CD4-positive, alpha-beta memory T cell (primary cell): ENCODE data around the gene HEATR9. TPM values are rescaled to one million over a fixed set of nuclear protein-coding genes. Genes with fewer than 3 reads are reported as not detected.

Source experiments
- CTCF ChIA-PET: fragments of 350-600 bp; sonication (Branson Sonifier 250); formaldehyde crosslinking; loops from one replicate; lab custom pipeline; 2021; ENCODE audit warnings: inconsistent platforms; ENCODE audit not compliant: partially characterized antibody; lab: Charles Lee
- POLR2A ChIA-PET: fragments of 350-600 bp; sonication (Branson Sonifier 250); formaldehyde crosslinking; loops from one replicate; lab custom pipeline; 2021; ENCODE audit not compliant: partially characterized antibody; lab: Charles Lee
- DNase-seq, 5 donors: peaks; one replicate each; pipeline versions ENCODE4 v3.0.0 to v3.0.0-alpha.2; 2020 to 2022; ENCODE audit warnings: mixed read lengths in 1 of 5
- H3K27ac ChIP-seq: one replicate; pipeline ENCODE4 v1.7.0; 2013; ENCODE audit warnings: low read depth, low read length
- H3K27me3 ChIP-seq: 2 replicates; pipeline ENCODE4 v1.7.0; 2013; ENCODE audit warnings: mild to moderate bottlenecking, low read length, moderate library complexity; ENCODE audit not compliant: insufficient read depth
- H3K36me3 ChIP-seq: 2 replicates; pipeline ENCODE4 v1.7.0; 2013; ENCODE audit warnings: mild to moderate bottlenecking, low read length, moderate library complexity; ENCODE audit not compliant: insufficient read depth
- H3K4me1 ChIP-seq: 2 replicates; pipeline ENCODE4 v1.7.0; 2013; ENCODE audit warnings: mild to moderate bottlenecking, low read length, moderate library complexity; ENCODE audit not compliant: insufficient read depth
- H3K4me3 ChIP-seq, 2 donors: one replicate each; pipeline ENCODE4 v1.7.0; 2013; ENCODE audit warnings: low read length in 2 of 2, mild to moderate bottlenecking in 1 of 2
- H3K9me3 ChIP-seq, 2 donors: one replicate each; pipeline ENCODE4 v1.7.0; 2013; ENCODE audit warnings: low read length in 2 of 2, control low read depth in 1 of 2; ENCODE audit not compliant: control insufficient read depth in 1 of 2
- H3K27ac Mint-ChIP-seq, 7 donors: one replicate each; pipeline ENCODE4 v1.8.0; 2020 to 2021; ENCODE audit warnings: mixed read lengths in 7 of 7, mild to moderate bottlenecking in 6 of 7, inconsistent platforms in 3 of 7, moderate library complexity in 3 of 7
- H3K27me3 Mint-ChIP-seq, 2 donors: one replicate each; pipeline ENCODE4 v1.8.0; 2020 to 2021; ENCODE audit warnings: mixed read lengths in 2 of 2
- H3K36me3 Mint-ChIP-seq, 2 donors: one replicate each; pipeline ENCODE4 v1.8.0; 2020 to 2021; ENCODE audit warnings: mixed read lengths in 2 of 2, inconsistent platforms in 1 of 2, mild to moderate bottlenecking in 1 of 2
- H3K4me1 Mint-ChIP-seq, 4 donors: one replicate each; pipeline ENCODE4 v1.8.0; 2020 to 2021; ENCODE audit warnings: mixed read lengths in 4 of 4, mild to moderate bottlenecking in 1 of 4
- H3K4me3 Mint-ChIP-seq, 8 donors: one replicate each; pipeline ENCODE4 v1.8.0; 2020 to 2021; ENCODE audit warnings: mixed read lengths in 8 of 8, mild to moderate bottlenecking in 7 of 8, moderate library complexity in 6 of 8, inconsistent platforms in 3 of 8
- H3K9me3 Mint-ChIP-seq, 8 donors: one replicate each; pipeline ENCODE4 v1.8.0; 2020 to 2021; ENCODE audit warnings: mixed read lengths in 8 of 8, mild to moderate bottlenecking in 5 of 8, inconsistent platforms in 3 of 8, moderate library complexity in 1 of 8
- intact Hi-C: fragments of 100-400 bp; cut with micrococcal nuclease; formaldehyde crosslinking; loops from one replicate; pipeline ENCODE4 v1.15.1; 2023
- polyA plus RNA-seq, 2 donors: library from polyadenylated mRNA; unstranded; fragments of 300-500 nt; fragmentation: Illumina TruSeq; gene quantifications; one replicate each; pipeline ENCODE4 v1.2.3, GENCODE V29; 2021
- total RNA-seq, 2 experiments: library from RNA; stranded (reverse); gene quantifications; one replicate each; pipeline ENCODE4 v1.2.3, GENCODE V29; 2021

HEATR9 gene, protein sequence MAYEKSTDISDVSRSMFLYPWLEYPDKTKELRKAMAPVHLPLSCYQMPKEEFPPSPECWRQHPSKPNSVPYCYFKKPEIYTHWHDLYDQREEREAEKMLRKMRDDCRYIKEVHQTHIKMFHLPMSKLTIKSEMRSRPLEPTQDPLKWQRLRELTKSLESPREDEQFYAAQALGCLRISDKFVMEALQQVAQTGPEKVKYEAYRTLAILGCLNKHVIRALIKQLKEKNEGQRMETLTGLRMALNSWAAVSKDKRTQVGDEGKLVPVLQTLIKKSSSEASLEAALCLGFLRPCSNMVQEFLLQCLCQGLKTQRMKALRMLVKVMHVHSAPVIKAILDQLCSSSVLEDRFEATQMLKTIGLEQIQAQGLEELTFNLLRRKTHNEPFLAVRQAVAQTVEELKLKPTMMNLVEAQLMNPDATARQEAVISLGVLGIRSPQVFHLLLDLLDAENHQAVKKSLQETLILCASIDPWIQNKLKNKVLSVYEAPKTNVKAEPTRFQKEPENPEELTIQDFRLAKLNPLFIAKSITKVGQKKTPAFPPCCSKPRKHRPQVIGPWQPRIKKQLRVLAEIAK
- total RNA-seq (1 to 10 TPM; 2.2 to 2.6 TPM), polyA plus RNA-seq (not detected)

DNA sequence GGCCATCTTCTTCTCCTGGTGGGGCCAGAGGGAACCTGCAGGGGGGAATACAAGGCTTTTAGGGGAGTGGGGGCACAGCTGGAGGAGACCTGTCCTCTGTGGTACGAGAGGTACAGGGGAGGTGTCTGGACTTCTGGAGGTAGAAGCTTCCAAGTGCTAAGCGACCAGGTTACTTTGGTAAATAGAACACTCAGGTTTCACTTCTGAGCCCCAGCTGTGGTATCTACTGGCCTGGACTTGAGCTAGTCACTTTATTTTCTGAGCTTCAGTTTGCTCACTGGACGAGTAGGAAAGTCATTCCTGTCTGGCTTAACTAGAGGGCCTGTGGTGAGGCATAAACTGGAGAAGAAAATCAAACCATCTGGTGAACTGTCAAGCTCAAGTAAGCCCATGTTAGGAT, at the start of gene HEATR9:
Gene HEATR9, minus strand, starts transcription at position 155 of the 400 bp plus-strand sequence. Its CDS starts 149 bp downstream, at position 6.
- Mint-ChIP-seq H3K27ac (peak within 1 kb of the TSS in 5 of 7 donors; percentile 3 to 76 (median 57)), H3K36me3 (peaks cover 10 to 11% of the 10 kb centered on the region in 2 donors), H3K4me3 (no peak within 1 kb of the TSS), H3K9me3 (no peaks in the 10 kb centered on the region), H3K4me1 (peaks cover 12 to 43% (median 28%) of the 10 kb centered on the region in 4 donors), H3K27me3 (no peaks in the 10 kb centered on the region)
- intact Hi-C loops = no loop called here
- Histone ChIP-seq H3K4me3 (no peak within 1 kb of the TSS), H3K27me3 (no peaks in the 10 kb centered on the region), H3K9me3 (no peaks in the 10 kb centered on the region), H3K4me1 (peaks cover 15% of the 10 kb centered on the region), H3K36me3 (peaks cover 3% of the 10 kb centered on the region), H3K27ac (no peak within 1 kb of the TSS)
- ChIA-PET POLR2A (interaction anchor here (1.5 to 5.4 kb wide), 3 partner anchors 14 to 32 kb away, joined by 3 to 52 read pairs (median 5); no protein-coding TSS in a partner anchor), CTCF (interaction anchor here (0.6 to 5.6 kb wide), 2 partner anchors 19 to 65 kb away, joined by 3 to 24 read pairs; no protein-coding TSS in a partner anchor)
- no peak for DNase-seq

DNA sequence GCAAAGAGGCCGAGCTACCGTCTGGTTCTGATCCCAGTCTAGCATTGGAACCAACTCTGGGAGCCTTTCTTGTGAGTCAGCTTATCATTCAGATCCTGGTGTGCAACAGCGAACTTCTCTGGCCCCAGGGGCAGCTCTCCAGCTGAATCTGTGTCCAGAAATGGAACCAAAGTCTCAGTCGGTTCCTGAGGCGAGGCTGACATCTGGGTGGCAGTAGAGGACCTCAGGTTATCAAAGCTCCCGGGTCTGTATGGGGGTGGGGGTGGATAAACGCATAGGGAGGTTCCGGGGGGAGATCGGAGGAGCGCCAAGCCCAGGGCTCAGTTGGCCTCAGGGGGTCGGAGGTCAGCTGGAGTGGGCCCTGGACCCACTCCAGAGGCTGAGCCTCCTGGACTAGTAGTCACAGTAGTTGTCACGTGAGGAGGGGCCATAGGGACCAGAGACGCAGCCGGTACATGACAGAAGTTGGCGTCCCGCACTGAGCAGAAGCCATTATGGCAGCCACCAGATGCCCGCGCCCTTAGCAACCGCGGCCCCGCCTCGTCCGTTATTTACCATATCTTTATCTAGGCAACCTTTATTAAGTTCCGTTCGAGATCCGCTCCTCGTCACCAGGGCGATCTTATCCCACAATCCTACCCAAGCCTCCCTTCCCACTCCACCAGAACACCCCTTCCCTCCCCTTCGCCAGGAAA, 49.0 kb upstream of the HEATR9 start:
- Histone ChIP-seq H3K4me3 (no peak overlapping the region), H3K27me3 (no peaks in the 10 kb centered on the region), H3K9me3 (no peaks in the 10 kb centered on the region), H3K27ac (no peak overlapping the region), H3K4me1 (peaks cover 7% of the 10 kb centered on the region), H3K36me3 (no peaks in the 10 kb centered on the region)
- H3K4me3 Mint-ChIP-seq = no peak overlapping the region
- no peak overlapping the region for H3K27ac Mint-ChIP-seq
- intact Hi-C loops = no loop called here
- DNase-seq = no peak
- H3K4me1 Mint-ChIP-seq = peaks cover 8 to 22% (median 13%) of the 10 kb centered on the region in 4 donors
- POLR2A ChIA-PET = interaction anchor here (2.3 kb wide), 1 partner anchor 47 kb away, joined by 7 read pairs; no protein-coding TSS in a partner anchor
- no peaks in the 10 kb centered on the region for H3K36me3 Mint-ChIP-seq
- no peaks in the 10 kb centered on the region for H3K27me3 Mint-ChIP-seq
- CTCF ChIA-PET = no interaction called here
- H3K9me3 Mint-ChIP-seq = no peaks in the 10 kb centered on the region

DNA sequence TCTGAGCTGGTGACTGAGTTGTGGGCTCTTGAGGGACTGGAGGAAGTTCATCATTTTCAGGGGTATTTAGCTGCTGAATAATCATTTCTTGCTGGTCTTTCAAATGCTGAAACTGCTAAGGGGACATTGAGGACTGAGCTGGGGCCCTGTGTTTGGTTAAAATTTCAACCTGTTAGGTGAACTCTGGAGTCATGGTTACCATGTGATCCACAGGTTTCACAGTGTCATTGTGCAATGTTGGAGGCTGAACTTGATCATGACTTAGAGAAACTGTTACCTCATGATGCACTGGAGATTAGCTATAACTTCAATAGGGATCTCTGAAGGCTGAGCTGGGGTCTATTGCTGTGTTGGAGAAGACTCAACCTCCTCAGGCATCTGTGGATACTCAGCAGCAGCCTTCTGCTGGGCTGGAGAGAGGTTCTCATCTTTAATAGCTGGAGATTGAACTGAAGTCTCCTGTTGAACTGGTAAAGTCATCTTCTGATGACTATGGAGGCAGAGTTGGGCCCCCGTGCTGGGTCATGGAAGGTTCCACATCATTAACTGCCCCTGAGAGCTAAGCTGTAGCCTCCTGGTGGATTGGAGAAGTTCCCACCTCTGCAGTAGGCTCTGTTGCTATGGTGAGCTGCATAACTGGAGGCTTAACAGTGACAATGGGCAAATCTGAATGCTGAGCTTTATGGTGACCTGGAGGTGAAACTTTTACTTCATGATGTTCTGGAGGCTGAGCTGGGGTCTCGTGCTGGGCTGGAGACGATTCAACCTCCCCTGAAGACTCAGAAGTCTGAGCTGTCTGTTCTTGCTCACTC, 46.7 kb upstream of the HEATR9 start:
- H3K4me1 Mint-ChIP-seq = peaks cover 8 to 26% (median 14%) of the 10 kb centered on the region in 4 donors
- H3K9me3 Mint-ChIP-seq = no peaks in the 10 kb centered on the region
- H3K9me3 ChIP-seq = no peaks in the 10 kb centered on the region
- no peaks in the 10 kb centered on the region for H3K36me3 ChIP-seq
- no peaks in the 10 kb centered on the region for H3K27me3 Mint-ChIP-seq
- ChIA-PET POLR2A (interaction anchor here (0.6 to 1.7 kb wide), 5 partner anchors 14 to 44 kb away, joined by 3 to 8 read pairs (median 3); partner anchors contain the start of gene RDM1), CTCF (interaction anchor here (1.0 to 1.6 kb wide), 4 partner anchors 8 to 67 kb away, joined by 3 to 4 read pairs (median 3); no protein-coding TSS in a partner anchor)
- no peaks in the 10 kb centered on the region for H3K36me3 Mint-ChIP-seq
- no peaks in the 10 kb centered on the region for H3K27me3 ChIP-seq
- H3K4me3 ChIP-seq = no peak overlapping the region
- H3K4me1 ChIP-seq = peaks cover 7% of the 10 kb centered on the region
- intact Hi-C loops = no loop called here
- no peak for DNase-seq
- no peak overlapping the region for H3K27ac ChIP-seq
- H3K4me3 Mint-ChIP-seq = no peak overlapping the region
- no peak overlapping the region for H3K27ac Mint-ChIP-seq

DNA sequence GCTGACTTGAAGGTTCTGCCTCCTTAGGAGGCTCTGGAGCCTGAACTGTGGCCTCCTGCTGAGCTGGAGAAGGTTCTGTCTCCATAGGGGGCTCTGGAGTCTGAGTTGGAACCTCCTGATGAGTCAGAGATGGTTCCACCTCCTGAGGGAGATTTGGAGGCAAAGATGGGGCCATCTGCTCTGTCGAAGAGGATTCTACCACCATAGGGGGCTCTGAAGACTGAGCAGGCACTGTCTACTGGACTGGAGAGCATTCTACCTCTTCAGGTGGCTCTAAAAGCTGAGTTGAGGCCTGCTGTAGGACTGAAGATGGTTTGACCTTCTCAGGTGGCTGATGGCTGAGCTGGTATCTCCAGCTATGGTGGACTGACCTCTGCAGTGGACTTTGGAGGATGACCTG, 45.7 kb upstream of the HEATR9 start:
- Histone ChIP-seq H3K27ac (no peak overlapping the region), H3K27me3 (no peaks in the 10 kb centered on the region), H3K36me3 (no peaks in the 10 kb centered on the region), H3K9me3 (no peaks in the 10 kb centered on the region), H3K4me3 (no peak overlapping the region), H3K4me1 (peaks cover 7% of the 10 kb centered on the region)
- Mint-ChIP-seq H3K36me3 (no peaks in the 10 kb centered on the region), H3K27ac (no peak overlapping the region), H3K27me3 (no peaks in the 10 kb centered on the region), H3K4me3 (peak overlapping the region in 1 of 8 donors; percentile 8), H3K4me1 (peaks cover 6 to 20% (median 12%) of the 10 kb centered on the region in 4 donors), H3K9me3 (no peaks in the 10 kb centered on the region)
- DNase-seq = no peak
- ChIA-PET CTCF (interaction anchor here (0.9 kb wide), 1 partner anchor 18 kb away, joined by 3 read pairs; no protein-coding TSS in a partner anchor), POLR2A (interaction anchor here (1.4 to 1.7 kb wide), 3 partner anchors 25 to 43 kb away, joined by 3 to 8 read pairs (median 5); no protein-coding TSS in a partner anchor)
- intact Hi-C loops = no loop called here

DNA sequence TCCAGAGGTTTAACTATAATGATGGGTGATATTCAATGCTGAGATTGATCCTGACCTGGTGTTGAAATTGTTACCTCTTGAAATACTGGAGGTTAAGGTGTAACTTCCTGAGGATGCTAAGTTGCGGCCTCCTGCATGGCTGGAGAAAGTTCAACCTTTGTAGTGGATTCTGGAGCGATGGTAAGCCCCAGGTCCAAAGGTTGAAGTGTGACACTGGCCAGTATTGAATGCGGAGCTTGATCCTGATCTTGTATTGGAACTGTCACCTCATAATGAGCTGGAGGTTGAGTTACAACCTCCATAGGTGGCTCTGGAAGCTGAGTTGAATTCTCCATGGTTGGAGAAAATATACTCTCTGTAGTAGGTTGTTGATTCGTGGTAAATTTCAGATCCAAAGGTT, 44.9 kb upstream of the HEATR9 start:
- H3K9me3 ChIP-seq = no peaks in the 10 kb centered on the region
- no peaks in the 10 kb centered on the region for H3K36me3 ChIP-seq
- intact Hi-C loops = no loop called here
- ChIA-PET CTCF (interaction anchor here (0.9 to 1.0 kb wide), 2 partner anchors 18 to 105 kb away, joined by 3 read pairs; no protein-coding TSS in a partner anchor), POLR2A (interaction anchor here (1.6 to 1.7 kb wide), 2 partner anchors 24 to 43 kb away, joined by 5 to 8 read pairs; no protein-coding TSS in a partner anchor)
- Mint-ChIP-seq H3K27me3 (no peaks in the 10 kb centered on the region), H3K4me1 (peaks cover 6 to 20% (median 12%) of the 10 kb centered on the region in 4 donors), H3K36me3 (no peaks in the 10 kb centered on the region), H3K9me3 (no peaks in the 10 kb centered on the region), H3K4me3 (peak overlapping the region in 2 of 8 donors; percentile 23 to 30), H3K27ac (no peak overlapping the region)
- DNase-seq = no peak
- peaks cover 7% of the 10 kb centered on the region for H3K4me1 ChIP-seq
- no peak overlapping the region for H3K27ac ChIP-seq
- H3K4me3 ChIP-seq = no peak overlapping the region
- no peaks in the 10 kb centered on the region for H3K27me3 ChIP-seq

DNA sequence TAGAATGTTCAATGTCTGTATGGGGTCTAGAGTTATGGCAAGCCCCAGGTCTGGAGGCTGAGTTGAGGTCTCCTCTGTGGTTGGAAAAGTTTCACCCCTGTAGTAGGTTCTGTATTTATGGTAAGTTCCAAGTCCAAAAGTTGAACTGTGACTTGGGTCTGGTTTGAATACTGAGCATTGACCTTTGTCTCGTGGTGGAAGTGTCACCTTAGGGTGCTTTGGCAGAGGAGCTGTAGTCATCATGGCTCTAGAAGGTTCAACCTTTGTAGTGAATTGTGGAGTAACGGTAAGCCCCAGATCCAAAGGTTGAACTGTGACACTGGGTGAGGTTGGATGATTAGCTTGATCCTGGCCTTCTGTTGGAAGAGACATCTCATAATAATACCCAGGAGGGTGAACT, 44.3 kb upstream of the HEATR9 start:
- intact Hi-C loops = no loop called here
- H3K36me3 Mint-ChIP-seq = no peaks in the 10 kb centered on the region
- no peaks in the 10 kb centered on the region for H3K27me3 ChIP-seq
- H3K27me3 Mint-ChIP-seq = no peaks in the 10 kb centered on the region
- no peaks in the 10 kb centered on the region for H3K9me3 ChIP-seq
- CTCF ChIA-PET = interaction anchor here (1.0 to 1.3 kb wide), 2 partner anchors 32 to 104 kb away, joined by 3 to 4 read pairs; no protein-coding TSS in a partner anchor
- H3K4me3 ChIP-seq = no peak overlapping the region
- POLR2A ChIA-PET = interaction anchor here (1.6 kb wide), 1 partner anchor 24 kb away, joined by 5 read pairs; no protein-coding TSS in a partner anchor
- H3K27ac ChIP-seq = no peak overlapping the region
- H3K4me3 Mint-ChIP-seq = no peak overlapping the region
- no peaks in the 10 kb centered on the region for H3K36me3 ChIP-seq
- H3K9me3 Mint-ChIP-seq = no peaks in the 10 kb centered on the region
- peaks cover 6 to 20% (median 13%) of the 10 kb centered on the region in 4 donors for H3K4me1 Mint-ChIP-seq
- H3K4me1 ChIP-seq = peaks cover 7% of the 10 kb centered on the region
- no peak for DNase-seq
- H3K27ac Mint-ChIP-seq = peak overlapping the region in 1 of 7 donors; percentile 4
